ENCODE results near the gene TBX2. TPM values are rescaled to one million over a fixed set of nuclear protein-coding genes. Genes with fewer than 3 reads are reported as not detected.

Gene TBX2
- total RNA-seq, 4 donors from 2014 or later: 2.2 to 3.1 (median 2.8) TPM

DNA sequence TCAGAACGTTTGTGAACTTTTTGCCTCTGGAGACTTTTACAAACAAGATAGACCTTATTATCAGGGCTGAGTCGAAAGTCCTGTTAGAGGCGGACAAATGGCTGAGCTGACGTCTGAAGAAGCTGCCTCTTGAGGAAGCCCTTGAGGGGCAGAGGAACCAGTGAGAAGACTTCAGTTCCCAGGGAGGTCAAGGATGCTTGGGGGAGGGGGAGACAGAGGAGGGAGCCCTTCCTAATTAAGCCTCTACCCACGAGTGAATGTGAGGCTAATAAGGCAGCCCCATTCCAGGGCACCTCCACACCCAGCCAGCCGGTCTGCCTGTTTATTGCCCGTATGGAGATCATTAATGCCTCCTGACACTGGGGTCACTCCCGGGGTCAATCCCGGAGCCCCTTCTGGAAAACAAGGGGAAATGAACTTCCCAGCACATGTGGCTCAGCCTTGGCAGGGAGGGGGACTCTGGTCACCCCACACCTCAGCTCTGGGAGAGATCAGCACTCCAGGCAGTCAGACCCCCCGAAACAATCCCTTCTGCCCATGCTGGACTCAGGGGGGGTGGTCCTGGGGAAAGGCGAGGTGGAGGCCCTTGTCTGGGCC is 43.3 kb downstream of the TBX2 start:
- H3K4me1 ChIP-seq: no peaks in the 10 kb centered on the region
- H3K9me3 ChIP-seq: no peaks in the 10 kb centered on the region
- no peak for TF ChIP-seq EP300 (IDR thresholded peaks at IDR 0.05)
- no peak for TF ChIP-seq POLR2AphosphoS5 (IDR thresholded peaks at IDR 0.05)
- no peak for TF ChIP-seq POLR2A (IDR thresholded peaks at IDR 0.05)
- TF ChIP-seq CTCF (IDR thresholded peaks at IDR 0.05): no peak
- H3K36me3 ChIP-seq: no peaks in the 10 kb centered on the region
- H3K27me3 ChIP-seq: peaks cover 42% of the 10 kb centered on the region
- no peak for DNase-seq (ENCODE audit: low spot score in 2 of 2)
- 71% methylated on average over 8 of the region's 11 CpGs for WGBS
- H3K27ac ChIP-seq: no peak overlapping the region
- no peak overlapping the region for H3K4me3 ChIP-seq

DNA sequence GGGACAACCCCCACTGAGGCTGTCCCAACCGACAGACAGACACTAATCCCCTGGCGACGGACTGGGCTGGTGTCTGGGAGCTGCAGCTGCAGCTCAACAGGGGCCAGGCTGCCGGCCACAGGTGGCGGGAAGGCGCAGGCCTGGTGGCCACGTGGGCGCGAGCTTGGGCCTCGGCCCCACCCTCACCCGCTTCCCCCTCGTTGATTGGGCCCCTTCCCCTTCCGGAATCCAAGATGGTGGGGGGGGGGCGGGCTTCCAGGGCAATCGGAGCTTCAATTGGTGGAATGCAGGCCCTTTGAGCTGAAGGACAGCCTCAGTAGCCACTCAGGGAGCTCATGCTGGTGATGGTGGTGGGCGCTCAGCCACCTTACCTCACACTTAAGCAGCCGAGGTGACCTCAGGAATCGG is 43.8 kb downstream of the TBX2 start:
- no peak for DNase-seq (ENCODE audit: low spot score in 2 of 2)
- 58% methylated on average over 2 of the region's 18 CpGs for WGBS

GRCh38 chr17:61444075-61444474 is 44.4 kb downstream of the TBX2 start:
- Histone ChIP-seq H3K27me3 (peaks cover 42% of the 10 kb centered on the region), H3K36me3 (no peaks in the 10 kb centered on the region), H3K4me3 (no peak overlapping the region), H3K9me3 (no peaks in the 10 kb centered on the region), H3K27ac (no peak overlapping the region), H3K4me1 (no peaks in the 10 kb centered on the region)
- DNase-seq (ENCODE audit: low spot score in 2 of 2): peak in 1 of 2 donors; percentile 57
- WGBS: 59% methylated on average over 12 of the region's 13 CpGs
- no peak for TF ChIP-seq POLR2A (IDR thresholded peaks at IDR 0.05)
- TF ChIP-seq EP300 (IDR thresholded peaks at IDR 0.05): no peak
- no peak for TF ChIP-seq POLR2AphosphoS5 (IDR thresholded peaks at IDR 0.05)
- no peak for TF ChIP-seq CTCF (IDR thresholded peaks at IDR 0.05)

More for the DNA sequence above, 43.8 kb downstream of the TBX2 start:
- Histone ChIP-seq H3K9me3 (no peaks in the 10 kb centered on the region), H3K27me3 (peaks cover 42% of the 10 kb centered on the region), H3K36me3 (no peaks in the 10 kb centered on the region), H3K27ac (no peak overlapping the region), H3K4me1 (no peaks in the 10 kb centered on the region), H3K4me3 (no peak overlapping the region)
- no peak for TF ChIP-seq POLR2AphosphoS5 (IDR thresholded peaks at IDR 0.05)
- no peak for TF ChIP-seq POLR2A (IDR thresholded peaks at IDR 0.05)
- TF ChIP-seq CTCF (IDR thresholded peaks at IDR 0.05): no peak
- no peak for TF ChIP-seq EP300 (IDR thresholded peaks at IDR 0.05)

GRCh38 chr17:61444831-61445230 is 45.2 kb downstream of the TBX2 start:
- Histone ChIP-seq H3K4me1 (no peaks in the 10 kb centered on the region), H3K4me3 (no peak overlapping the region), H3K9me3 (no peaks in the 10 kb centered on the region), H3K36me3 (no peaks in the 10 kb centered on the region), H3K27ac (no peak overlapping the region), H3K27me3 (peaks cover 40% of the 10 kb centered on the region)
- no peak for DNase-seq (ENCODE audit: low spot score in 2 of 2)
- TF ChIP-seq POLR2A (IDR thresholded peaks at IDR 0.05) (no peak), CTCF (IDR thresholded peaks at IDR 0.05) (no peak), POLR2AphosphoS5 (IDR thresholded peaks at IDR 0.05) (no peak), EP300 (IDR thresholded peaks at IDR 0.05) (no peak)
- WGBS: 68% methylated on average over 6 of the region's 6 CpGs

DNA sequence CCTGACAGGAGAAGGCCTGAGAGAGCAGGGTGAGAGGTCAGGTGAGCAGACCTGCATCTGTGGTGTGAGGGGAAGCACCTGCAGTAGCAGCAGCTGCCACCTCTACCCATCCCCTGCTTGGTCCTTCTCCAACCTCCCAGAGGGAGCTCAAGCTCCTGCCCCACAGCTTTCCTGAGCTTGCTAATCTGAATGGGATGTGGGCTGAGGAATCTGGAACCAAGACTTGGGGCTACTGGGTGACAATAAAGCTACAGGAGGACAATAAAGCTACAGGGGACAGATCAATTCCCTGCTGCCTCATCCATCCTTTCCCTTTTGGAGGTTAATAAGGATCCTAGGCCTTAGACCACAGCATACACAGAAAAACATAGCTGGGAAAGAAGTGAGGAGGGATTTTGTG is 47.7 kb downstream of the TBX2 start:
- Histone ChIP-seq H3K4me3 (no peak overlapping the region), H3K27me3 (peaks cover 56% of the 10 kb centered on the region), H3K36me3 (no peaks in the 10 kb centered on the region), H3K27ac (no peak overlapping the region), H3K4me1 (peaks cover 9% of the 10 kb centered on the region), H3K9me3 (no peaks in the 10 kb centered on the region)
- TF ChIP-seq EP300 (IDR thresholded peaks at IDR 0.05): no peak
- no peak for TF ChIP-seq CTCF (IDR thresholded peaks at IDR 0.05)
- no peak for TF ChIP-seq POLR2AphosphoS5 (IDR thresholded peaks at IDR 0.05)
- TF ChIP-seq POLR2A (IDR thresholded peaks at IDR 0.05): no peak
- no peak for DNase-seq (ENCODE audit: low spot score in 2 of 2)

All from suprapubic skin (tissue), 4 donors.